HCT116 (cell line): ENCODE measurements around the gene SLC38A3. TPM values are rescaled to one million over a fixed set of nuclear protein-coding genes. Genes with fewer than 3 reads are reported as not detected.

ENCODE experiments used
- ATAC-seq: fragments of 200-7000 bp; cut with Tn5 transposase; 2 replicates; pipeline ENCODE4 v1.9.1; 2020; ENCODE audit warnings: mild to moderate bottlenecking, moderate library complexity
- BruUV-seq: library from RNA; stranded (reverse); fragments of 400-500 nt; replicated peaks from 2 replicates; lab custom pipeline; 2021; lab: Mats Ljungman, UMichigan
- CTCF ChIA-PET: fragments of 300-600 bp; sonication (Branson Sonifier 250); formaldehyde crosslinking; loops from one replicate; lab custom pipeline; 2021; ENCODE audit warnings: antibody characterized with exemption; lab: Charles Lee
- POLR2A ChIA-PET: fragments of 300-600, 350-600 bp; sonication (Branson Sonifier 250); formaldehyde crosslinking; loops from one replicate; lab custom pipeline; 2021; ENCODE audit warnings: antibody characterized with exemption; lab: Charles Lee
- RAD21 ChIA-PET, 2 experiments: fragments of 300-600 bp; sonication (Branson Sonifier 250); formaldehyde crosslinking; loops; one replicate each; lab custom pipeline; 2023; ENCODE audit warnings: low total read pairs in 2 of 2; ENCODE audit not compliant: uncharacterized antibody in 2 of 2, unreplicated experiment in 2 of 2, low non-redundant PET in 1 of 2; lab: Charles Lee
- DNase-seq: peaks from one replicate; pipeline ENCODE4 v3.0.0-alpha.2; 2010; ENCODE audit warnings: low read depth, low spot score
- H2AFZ ChIP-seq: fragments of 200-600 bp; shearing (Covaris generic), sonication (generic); 2 replicates; pipeline ENCODE4 v1.6.1; 2017; ENCODE audit warnings: low read depth, mixed run types, mixed read lengths, antibody characterized with exemption, low read length; ENCODE audit not compliant: poor library complexity, severe bottlenecking
- H3K27ac ChIP-seq: 2 replicates; pipeline ENCODE4 v1.5.1; 2012; ENCODE audit warnings: low read depth, low read length
- H3K27me3 ChIP-seq: fragments of 200-600 bp; sonication (generic); 2 replicates; pipeline ENCODE4 v1.6.1; 2016; ENCODE audit warnings: mixed run types, low read length, mixed read lengths; ENCODE audit not compliant: insufficient read depth
- H3K36me3 ChIP-seq, 2 experiments: fragments of 200-500 bp in 1 of 2; fragments of 200-600 bp in 1 of 2; sonication (Bioruptor generic) in 1 of 2; sonication (generic) in 1 of 2; 2 replicates each; pipeline versions ENCODE4 v1.5.1 to v1.6.1; 2014 to 2016; ENCODE audit warnings: low read length in 2 of 2, inconsistent platforms in 1 of 2, mixed read lengths in 1 of 2, mixed run types in 1 of 2; ENCODE audit not compliant: insufficient read depth in 2 of 2, control insufficient read depth in 1 of 2
- H3K4me1 ChIP-seq, 2 experiments: fragments of 200-600 bp in 1 of 2; sonication (generic) in 1 of 2; 2 replicates each; pipeline versions ENCODE4 v1.5.1 to v1.6.1; 2012 to 2017; ENCODE audit warnings: low read length in 2 of 2, inconsistent platforms in 1 of 2, mild to moderate bottlenecking in 1 of 2, mixed read lengths in 1 of 2, mixed run types in 1 of 2, moderate library complexity in 1 of 2; ENCODE audit not compliant: insufficient read depth in 2 of 2, control insufficient read depth in 1 of 2
- H3K4me2 ChIP-seq: fragments of 200-600 bp; sonication (generic); 2 replicates; pipeline ENCODE4 v1.6.1; 2017; ENCODE audit warnings: mixed run types, low read length, mixed read lengths
- H3K4me3 ChIP-seq, 2 experiments: fragments of 200-600 bp in 1 of 2; sonication (generic) in 1 of 2; replicated peaks in 1 of 2; 2 replicates each; pipeline ENCODE4 v1.5.1; 2011 to 2016; ENCODE audit warnings: low read length in 2 of 2, control low read depth in 1 of 2, low read depth in 1 of 2, mild to moderate bottlenecking in 1 of 2, mixed read lengths in 1 of 2, mixed run types in 1 of 2
- H3K79me2 ChIP-seq: fragments of 200-600 bp; sonication (generic); 2 replicates; pipeline ENCODE4 v1.6.1; 2017; ENCODE audit warnings: mild to moderate bottlenecking, mixed run types, low read length, moderate library complexity, mixed read lengths; ENCODE audit not compliant: insufficient read depth
- H3K9ac ChIP-seq: fragments of 200-600 bp; sonication (generic); 2 replicates; pipeline ENCODE4 v1.6.1; 2016; ENCODE audit warnings: low read length, mixed read lengths
- H3K9me2 ChIP-seq: fragments of 200-600 bp; sonication (generic), shearing (Covaris generic); 2 replicates; pipeline ENCODE4 v1.6.1; 2017; ENCODE audit warnings: mixed run types, mild to moderate bottlenecking, moderate library complexity; ENCODE audit not compliant: insufficient read depth
- H3K9me3 ChIP-seq, 2 experiments: fragments of 200-500 bp in 1 of 2; fragments of 200-600 bp in 1 of 2; sonication (Bioruptor generic) in 1 of 2; sonication (generic) in 1 of 2; 2 replicates each; pipeline ENCODE4 v1.6.1; 2014 to 2017; ENCODE audit warnings: low read length in 2 of 2, mixed read lengths in 2 of 2, inconsistent platforms in 1 of 2, low read depth in 1 of 2, mild to moderate bottlenecking in 1 of 2, mixed run types in 1 of 2, moderate library complexity in 1 of 2; ENCODE audit not compliant: control insufficient read depth in 1 of 2, insufficient read depth in 1 of 2
- H4K20me1 ChIP-seq: fragments of 200-600 bp; sonication (generic), shearing (Covaris generic); 2 replicates; pipeline ENCODE4 v1.6.1; 2017; ENCODE audit warnings: mixed run types, mild to moderate bottlenecking, moderate library complexity; ENCODE audit not compliant: insufficient read depth
- CBX3 ChIP-seq: IDR thresholded peaks from 2 replicates; pipeline ENCODE4 v1.6.1; 2012; ENCODE audit warnings: low read depth
- CEBPB ChIP-seq: IDR thresholded peaks from 2 replicates; pipeline ENCODE4 v1.6.1; 2012; ENCODE audit warnings: low read depth
- ELF1 ChIP-seq: IDR thresholded peaks from 2 replicates; pipeline ENCODE4 v1.6.1; 2012; ENCODE audit warnings: low read depth, borderline replicate concordance
- EZH2 ChIP-seq: fragments of 200-600 bp; sonication (generic); IDR thresholded peaks from 2 replicates; pipeline ENCODE4 v1.6.1; 2017; ENCODE audit warnings: antibody characterized with exemption, mixed run types
- EZH2phosphoT487 ChIP-seq: fragments of 200-600 bp; IDR thresholded peaks from 2 replicates; pipeline ENCODE4 v1.6.1; 2018; ENCODE audit warnings: antibody characterized with exemption, borderline replicate concordance
- FOSL1 ChIP-seq: IDR thresholded peaks from 2 replicates; pipeline ENCODE4 v1.6.1; 2012; ENCODE audit warnings: low read depth
- POLR2A ChIP-seq: IDR thresholded peaks from 2 replicates; pipeline ENCODE4 v1.7.0; 2011; ENCODE audit warnings: borderline replicate concordance; ENCODE audit not compliant: insufficient read depth, insufficient read length; ENCODE audit errors: extremely low read depth
- POLR2AphosphoS5 ChIP-seq: IDR thresholded peaks from 2 replicates; pipeline ENCODE4 v1.6.1; 2011; ENCODE audit warnings: mild to moderate bottlenecking, low read depth, low read length, moderate library complexity
- RAD21 ChIP-seq: IDR thresholded peaks from 2 replicates; pipeline ENCODE4 v1.6.1; 2012; ENCODE audit warnings: low read depth, mild to moderate bottlenecking
- SIN3A ChIP-seq: IDR thresholded peaks from 2 replicates; pipeline ENCODE4 v1.6.1; 2012; ENCODE audit warnings: low read depth
- SP1 ChIP-seq: IDR thresholded peaks from 2 replicates; pipeline ENCODE4 v1.6.1; 2012; ENCODE audit warnings: low read depth
- TCF7L2 ChIP-seq: IDR thresholded peaks from 2 replicates; pipeline ENCODE4 v1.7.0; 2011; ENCODE audit warnings: borderline replicate concordance, inconsistent platforms; ENCODE audit not compliant: insufficient read depth, insufficient read length; ENCODE audit errors: extremely low read depth
- YY1 ChIP-seq: IDR thresholded peaks from 2 replicates; pipeline ENCODE4 v1.6.1; 2011; ENCODE audit warnings: low read length, low read depth, moderate library complexity, mild to moderate bottlenecking; ENCODE audit not compliant: insufficient replicate concordance; ENCODE audit errors: extremely low read depth
- ZFX ChIP-seq: fragments of 450-650 bp; IDR thresholded peaks from 2 replicates; pipeline ENCODE4 v1.6.1; 2017
- ZNF274 ChIP-seq: fragments of 200-500 bp; sonication (Bioruptor generic); IDR thresholded peaks from 2 replicates; pipeline ENCODE4 v1.6.1; 2014; ENCODE audit warnings: mild to moderate bottlenecking, low read depth, low read length, inconsistent platforms
- intact Hi-C: fragments of 100-400 bp; cut with micrococcal nuclease; formaldehyde crosslinking; loops from 2 replicates; pipeline ENCODE4 v1.10.0; 2022
- total RNA-seq: library from RNA; stranded (reverse); gene quantifications from one replicate; pipeline ENCODE4 v1.2.1, GENCODE V29; 2021; ENCODE audit not compliant: unreplicated experiment
- TF ChIP-seq, protein P1 (sequence below): IDR thresholded peaks from 2 replicates; pipeline ENCODE4 v1.6.1; 2012
- TF ChIP-seq, protein P2 (sequence below): IDR thresholded peaks from 2 replicates; pipeline ENCODE4 v1.6.1; 2011; ENCODE audit warnings: mild to moderate bottlenecking, low read length, moderate library complexity; ENCODE audit not compliant: insufficient replicate concordance; ENCODE audit errors: extremely low read depth

SLC38A3 gene
- total RNA-seq, 1 experiment from 2014 or later, result 3.1 TPM

DNA sequence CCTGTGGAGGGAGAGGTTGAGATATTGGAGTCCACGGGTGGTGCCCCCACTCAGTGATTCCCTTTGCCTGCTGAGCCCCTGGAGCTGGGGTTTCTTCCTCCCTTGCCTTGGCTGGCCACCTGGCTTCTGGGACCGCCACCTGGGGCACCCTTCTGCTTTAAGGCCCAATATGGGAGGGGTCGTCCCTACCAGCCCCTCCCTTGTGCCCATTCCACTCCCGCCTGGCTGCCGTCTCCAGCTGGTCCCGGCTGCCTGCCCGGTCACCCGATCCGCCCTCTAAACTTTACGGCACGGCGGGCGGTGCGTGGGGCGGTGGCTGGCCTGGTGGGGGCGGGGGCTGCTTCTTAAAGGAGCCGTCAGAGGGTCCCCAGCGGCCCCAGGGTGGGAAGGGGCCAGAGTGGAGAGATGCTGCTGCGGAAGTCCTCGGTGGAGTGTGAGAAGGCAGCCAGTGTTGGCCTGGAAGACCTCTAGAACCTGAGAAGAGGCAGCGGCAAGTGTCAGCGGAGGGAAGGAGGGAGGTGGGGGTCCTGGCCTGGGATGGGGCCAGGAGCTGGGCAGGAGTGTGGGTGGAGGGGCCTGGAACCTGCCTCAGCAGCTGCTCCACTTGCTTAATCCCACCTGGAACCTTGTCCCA, 62.3 kb downstream of the SLC38A3 start:
- H3K4me3 ChIP-seq, result peak overlapping the region; percentile 56 to 60
- H3K36me3 ChIP-seq, result no peaks in the 10 kb centered on the region
- ChIA-PET RAD21 (no interaction called here), POLR2A (interaction anchor here (1.1 to 1.4 kb wide), 2 partner anchors 21 to 32 kb away, joined by 3 to 5 read pairs; partner anchors contain the start of gene GNAI2), CTCF (interaction anchor here (1.0 to 1.6 kb wide), 4 partner anchors 21 to 73 kb away, joined by 3 to 6 read pairs (median 5); partner anchors contain the start of gene GNAI2)
- no TSS peak for BruUV-seq
- peaks cover 81 to 95% of the 10 kb centered on the region in 2 experiments for H3K4me1 ChIP-seq
- H3K4me2 ChIP-seq, result peak overlapping the region; percentile 80
- DNase-seq (no peak), ATAC-seq (no peak)
- H3K27me3 ChIP-seq, result no peaks in the 10 kb centered on the region
- intact Hi-C loops, result no loop called here
- H3K9me2 ChIP-seq, result no peaks in the 10 kb centered on the region
- peak overlapping the region; percentile 62 for H3K9ac ChIP-seq
- H3K27ac ChIP-seq, result peak overlapping the region; percentile 88; the same call in 1 of the 2 replicates
- no peak overlapping the region for H2AFZ ChIP-seq
- H4K20me1 ChIP-seq, result no peaks in the 10 kb centered on the region
- H3K9me3 ChIP-seq, result no peaks in the 10 kb centered on the region
- TF ChIP-seq SIN3A (no peak), TCF7L2 (peak; percentile 20), ZNF274 (no peak), ELF1 (no peak), POLR2AphosphoS5 (peak; percentile 77)
- no peaks in the 10 kb centered on the region for H3K79me2 ChIP-seq

DNA sequence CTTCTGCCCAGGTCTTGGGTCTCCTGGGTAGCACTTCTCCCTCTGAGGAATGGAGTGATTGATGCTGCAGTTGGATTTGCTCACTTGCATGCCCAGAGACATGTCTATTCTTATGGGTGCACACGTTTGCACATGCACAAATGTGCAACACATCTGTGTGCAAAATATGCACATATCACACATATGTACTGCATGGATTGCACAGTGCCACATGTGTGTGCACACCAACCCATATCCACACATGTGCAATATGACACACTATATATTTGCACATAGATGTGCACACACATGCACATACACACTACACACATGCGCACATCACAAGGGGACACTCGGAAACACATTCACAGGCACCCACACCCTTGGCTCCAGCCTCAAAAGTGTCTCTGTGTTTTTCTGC, 63.2 kb downstream of the SLC38A3 start:
- H3K27ac ChIP-seq, result peak overlapping the region; percentile 88
- H3K27me3 ChIP-seq, result no peaks in the 10 kb centered on the region
- intact Hi-C loops, result loop anchor here (1.0 kb wide), 1 partner anchor 41 kb away; no protein-coding TSS in a partner anchor
- H3K4me3 ChIP-seq, result no peak overlapping the region; a peak in 1 of 4 replicates
- no peaks in the 10 kb centered on the region for H3K9me2 ChIP-seq
- H4K20me1 ChIP-seq, result no peaks in the 10 kb centered on the region
- no peaks in the 10 kb centered on the region for H3K9me3 ChIP-seq
- peak overlapping the region; percentile 62 for H3K9ac ChIP-seq
- no TSS peak for BruUV-seq
- DNase-seq, result no peak
- H3K79me2 ChIP-seq, result no peaks in the 10 kb centered on the region
- ATAC-seq, result no peak
- ChIA-PET POLR2A (interaction anchor here (1.1 kb wide), 1 partner anchor 33 kb away, joined by 5 read pairs; the partner anchor contains the start of gene GNAI2), RAD21 (no interaction called here), CTCF (interaction anchor here (1.6 kb wide), 1 partner anchor 33 kb away, joined by 5 read pairs; the partner anchor contains the start of gene GNAI2)
- no peaks in the 10 kb centered on the region for H3K36me3 ChIP-seq
- peak overlapping the region; percentile 80 for H3K4me2 ChIP-seq
- H3K4me1 ChIP-seq, result peaks cover 82 to 95% of the 10 kb centered on the region in 2 experiments
- H2AFZ ChIP-seq, result no peak overlapping the region
- TF ChIP-seq ZFX (no peak), SP1 (no peak), CEBPB (no peak), POLR2AphosphoS5 (no peak), RAD21 (no peak), POLR2A (no peak), YY1 (no peak), EZH2phosphoT487 (no peak), ZNF274 (no peak), ELF1 (no peak), TCF7L2 (no peak), CBX3 (no peak), EZH2 (no peak), FOSL1 (no peak)
- TF ChIP-seq, protein P1, sequence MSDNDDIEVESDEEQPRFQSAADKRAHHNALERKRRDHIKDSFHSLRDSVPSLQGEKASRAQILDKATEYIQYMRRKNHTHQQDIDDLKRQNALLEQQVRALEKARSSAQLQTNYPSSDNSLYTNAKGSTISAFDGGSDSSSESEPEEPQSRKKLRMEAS, result no peak
- TF ChIP-seq, protein P2, sequence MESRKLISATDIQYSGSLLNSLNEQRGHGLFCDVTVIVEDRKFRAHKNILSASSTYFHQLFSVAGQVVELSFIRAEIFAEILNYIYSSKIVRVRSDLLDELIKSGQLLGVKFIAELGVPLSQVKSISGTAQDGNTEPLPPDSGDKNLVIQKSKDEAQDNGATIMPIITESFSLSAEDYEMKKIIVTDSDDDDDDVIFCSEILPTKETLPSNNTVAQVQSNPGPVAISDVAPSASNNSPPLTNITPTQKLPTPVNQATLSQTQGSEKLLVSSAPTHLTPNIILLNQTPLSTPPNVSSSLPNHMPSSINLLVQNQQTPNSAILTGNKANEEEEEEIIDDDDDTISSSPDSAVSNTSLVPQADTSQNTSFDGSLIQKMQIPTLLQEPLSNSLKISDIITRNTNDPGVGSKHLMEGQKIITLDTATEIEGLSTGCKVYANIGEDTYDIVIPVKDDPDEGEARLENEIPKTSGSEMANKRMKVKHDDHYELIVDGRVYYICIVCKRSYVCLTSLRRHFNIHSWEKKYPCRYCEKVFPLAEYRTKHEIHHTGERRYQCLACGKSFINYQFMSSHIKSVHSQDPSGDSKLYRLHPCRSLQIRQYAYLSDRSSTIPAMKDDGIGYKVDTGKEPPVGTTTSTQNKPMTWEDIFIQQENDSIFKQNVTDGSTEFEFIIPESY, result no peak
